GM12878 (cell line): ENCODE results near the gene ST7.

Experiments used
- CBX3 ChIP-seq: fragments of 200-600 bp; sonication (generic); IDR thresholded peaks from 2 replicates; pipeline ENCODE4 v1.6.1; 2016; ENCODE audit warnings: low read depth, borderline replicate concordance
- CEBPB ChIP-seq, 2 experiments: fragments of 150-350 bp in 1 of 2; IDR thresholded peaks; 2 replicates each; pipeline ENCODE4 v1.6.1; 2012 to 2014; ENCODE audit warnings: low read depth in 2 of 2, low read length in 2 of 2, borderline replicate concordance in 1 of 2, inconsistent platforms in 1 of 2
- CREM ChIP-seq: IDR thresholded peaks from 2 replicates; pipeline ENCODE4 v1.6.1; 2014; ENCODE audit warnings: antibody characterized with exemption, low read depth
- CTCF ChIP-seq, 3 experiments: IDR thresholded peaks in 2 of 3; conservative IDR thresholded peaks in 1 of 3; 2 replicates each; pipeline ENCODE4 v1.5.1; 2011; ENCODE audit warnings: low read depth in 3 of 3, low read length in 3 of 3, mild to moderate bottlenecking in 3 of 3, control low read depth in 2 of 3, moderate library complexity in 2 of 3, inconsistent platforms in 1 of 3, mixed read lengths in 1 of 3; ENCODE audit not compliant: control insufficient read depth in 2 of 3, insufficient read depth in 1 of 3; ENCODE audit errors: extremely low read depth in 1 of 3
- EED ChIP-seq: sonication (generic); IDR thresholded peaks from 2 replicates; pipeline ENCODE4 v1.6.1; 2016; ENCODE audit warnings: antibody characterized with exemption, low read depth
- EGR1 ChIP-seq, 2 experiments: IDR thresholded peaks; 1 replicate in 1 of 2; 2 replicates in 1 of 2; pipeline ENCODE4 v1.6.1; 2011 to 2012; ENCODE audit warnings: low read depth in 2 of 2, low read length in 2 of 2, borderline replicate concordance in 1 of 2, mild to moderate bottlenecking in 1 of 2, moderate library complexity in 1 of 2
- EZH2 ChIP-seq: IDR thresholded peaks from 2 replicates; pipeline ENCODE4 v1.6.1; 2012; ENCODE audit warnings: low read depth, mild to moderate bottlenecking, control low read depth, inconsistent platforms, low read length, borderline replicate concordance; ENCODE audit not compliant: control insufficient read depth
- MTA2 ChIP-seq: fragments of 450-650 bp; IDR thresholded peaks from 2 replicates; pipeline ENCODE4 v1.6.1; 2016; ENCODE audit warnings: low read depth, mild to moderate bottlenecking, moderate library complexity
- NBN ChIP-seq: fragments of 450-650 bp; IDR thresholded peaks from 2 replicates; pipeline ENCODE4 v1.6.1; 2016
- POLR2A ChIP-seq: IDR thresholded peaks from 2 replicates; pipeline ENCODE4 v1.6.1; 2011; ENCODE audit warnings: low read depth, mild to moderate bottlenecking, low read length
- SREBF1 ChIP-seq: IDR thresholded peaks from 2 replicates; pipeline ENCODE4 v1.6.1; 2012; ENCODE audit warnings: mild to moderate bottlenecking, low read length
- YBX1 ChIP-seq: fragments of 450-650 bp; IDR thresholded peaks from 2 replicates; pipeline ENCODE4 v1.6.1; 2016; ENCODE audit warnings: antibody characterized with exemption

- no peak for TF ChIP-seq CTCF (IDR thresholded peaks at IDR 0.05 in 2 of 3, conservative IDR thresholded peaks at IDR 0.05 in 1 of 3; ENCODE audit: control insufficient read depth in 2 of 3, extremely low read depth in 1 of 3, insufficient read depth in 1 of 3, low read depth in 3 of 3, low read length in 3 of 3)
- no peak for TF ChIP-seq EED
- TF ChIP-seq MTA2 = no peak
- TF ChIP-seq NBN = no peak
- TF ChIP-seq EGR1 (IDR thresholded peaks at IDR 0.05; ENCODE audit: borderline replicate concordance in 1 of 2, low read depth in 2 of 2, low read length in 2 of 2) = no peak
- no peak for TF ChIP-seq SREBF1
- TF ChIP-seq POLR2A = no peak
- no peak for TF ChIP-seq EZH2
- TF ChIP-seq CEBPB (IDR thresholded peaks at IDR 0.05; ENCODE audit: borderline replicate concordance in 1 of 2, low read depth in 2 of 2, low read length in 2 of 2) = no peak
- TF ChIP-seq YBX1 = no peak
- no peak for TF ChIP-seq CREM
- TF ChIP-seq CBX3 = no peak
Measured at GRCh38 chr7:117155694-117156093, 202.4 kb downstream of the ST7 start.
